DOHH2 (cell line): Measurements from ENCODE around the gene TMEM72.

Experiments
- H3F3A ChIP-seq: fragments of 200-600 bp; sonication (generic), shearing (Covaris generic); 2 replicates; pipeline ENCODE4 v1.6.0; 2016; ENCODE audit warnings: antibody characterized with exemption, mild to moderate bottlenecking; ENCODE audit not compliant: control insufficient read depth, insufficient read depth
- H3K27ac ChIP-seq: fragments of 200-600 bp; sonication (generic); 2 replicates; pipeline ENCODE4 v1.5.1; 2014; ENCODE audit warnings: low read depth, mild to moderate bottlenecking, low read length, moderate library complexity
- H3K27me3 ChIP-seq: fragments of 200-600 bp; sonication (generic); 2 replicates; pipeline ENCODE4 v1.6.1; 2014; ENCODE audit warnings: mild to moderate bottlenecking, low read length, mixed read lengths; ENCODE audit not compliant: control insufficient read depth
- H3K36me3 ChIP-seq: fragments of 200-600 bp; sonication (generic); 2 replicates; pipeline ENCODE4 v1.6.1; 2014; ENCODE audit warnings: mild to moderate bottlenecking, low read length, moderate library complexity, mixed read lengths; ENCODE audit not compliant: control insufficient read depth
- H3K4me1 ChIP-seq: fragments of 200-600 bp; sonication (generic); 2 replicates; pipeline ENCODE4 v1.6.1; 2014; ENCODE audit warnings: mild to moderate bottlenecking, low read length, mixed read lengths; ENCODE audit not compliant: control insufficient read depth
- H3K4me2 ChIP-seq: fragments of 200-600 bp; sonication (generic); 2 replicates; pipeline ENCODE4 v1.6.0; 2014; ENCODE audit warnings: mild to moderate bottlenecking, low read length, moderate library complexity
- H3K4me3 ChIP-seq: fragments of 200-600 bp; sonication (generic); 2 replicates; pipeline ENCODE4 v1.5.1; 2014; ENCODE audit warnings: mild to moderate bottlenecking, low read length, mixed read lengths
- H3K79me2 ChIP-seq: fragments of 200-600 bp; sonication (generic); 2 replicates; pipeline ENCODE4 v1.6.1; 2014; ENCODE audit warnings: mild to moderate bottlenecking, low read length, mixed read lengths; ENCODE audit not compliant: control insufficient read depth
- H3K9me2 ChIP-seq: fragments of 200-600 bp; sonication (generic); replicated peaks from 2 replicates; pipeline ENCODE4 v1.6.1; 2014; ENCODE audit warnings: mild to moderate bottlenecking, low read length, mixed read lengths; ENCODE audit not compliant: control insufficient read depth
- H3K9me3 ChIP-seq: fragments of 200-600 bp; sonication (generic); 2 replicates; pipeline ENCODE4 v1.6.1; 2014; ENCODE audit warnings: antibody characterized with exemption, low read length, mixed read lengths; ENCODE audit not compliant: control insufficient read depth, insufficient read depth
- H4K20me1 ChIP-seq: fragments of 200-600 bp; sonication (generic); 2 replicates; pipeline ENCODE4 v1.6.0; 2014; ENCODE audit warnings: low read depth, mild to moderate bottlenecking, antibody characterized with exemption, low read length, moderate library complexity; ENCODE audit not compliant: control insufficient read depth, insufficient read depth
- EZH2phosphoT487 ChIP-seq: fragments of 200-600 bp; sonication (generic); IDR thresholded peaks from 2 replicates; pipeline ENCODE4 v1.6.1; 2017; ENCODE audit warnings: borderline replicate concordance, mild to moderate bottlenecking, antibody characterized with exemption, low read length, moderate library complexity, mixed read lengths
- TF ChIP-seq, protein P1 (sequence below): fragments of 200-600 bp; sonication (generic); IDR thresholded peaks from one replicate; pipeline ENCODE4 v1.5.1; 2014; ENCODE audit warnings: antibody characterized with exemption, mild to moderate bottlenecking, low read depth, low read length; ENCODE audit not compliant: poor library complexity, severe bottlenecking

Gene TMEM72

DNA sequence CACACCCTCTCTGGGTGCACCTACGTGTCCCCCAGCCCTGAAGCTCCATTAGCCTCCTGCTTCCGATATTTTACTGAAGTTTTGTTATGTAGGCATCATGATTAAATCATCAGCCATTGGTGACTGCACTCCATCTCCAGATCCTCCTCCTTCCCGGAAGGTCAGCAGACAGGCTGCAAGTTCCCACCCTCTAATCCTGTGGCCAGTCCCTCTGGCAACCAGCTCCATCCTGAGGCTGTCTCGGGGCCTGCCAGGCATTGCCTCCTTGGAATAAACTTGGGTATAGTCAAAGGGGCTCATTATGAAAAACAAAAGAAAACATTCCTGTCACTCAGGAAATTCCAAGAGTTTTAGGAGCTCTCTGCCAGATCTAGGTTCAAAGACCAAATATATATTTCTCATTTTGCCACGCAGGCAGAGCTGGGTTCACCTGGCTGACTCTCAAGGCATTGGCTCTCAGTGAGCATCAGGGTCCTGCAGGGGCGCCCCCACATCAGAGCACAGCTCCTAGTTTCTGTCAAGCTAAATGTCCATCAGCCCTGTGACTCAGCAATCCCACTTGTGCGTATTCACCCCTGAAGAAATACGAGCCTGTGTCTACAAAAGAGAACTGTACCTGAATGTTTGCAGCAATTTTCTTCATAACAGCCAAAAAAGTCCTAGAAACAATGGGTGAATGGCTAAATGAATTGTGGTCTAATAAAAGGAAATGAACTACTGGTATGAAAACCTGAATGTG, 27.4 kb upstream of the TMEM72 start:
- Histone ChIP-seq H3F3A (no peaks in the 10 kb centered on the region), H3K9me3 (no peaks in the 10 kb centered on the region), H3K27me3 (peaks cover 4% of the 10 kb centered on the region; the same call in 1 of the 2 replicates), H3K9me2 (no peaks in the 10 kb centered on the region), H3K4me3 (no peak overlapping the region), H3K79me2 (no peaks in the 10 kb centered on the region), H4K20me1 (no peaks in the 10 kb centered on the region), H3K27ac (no peak overlapping the region), H3K4me1 (no peaks in the 10 kb centered on the region), H3K4me2 (no peak overlapping the region), H3K36me3 (no peaks in the 10 kb centered on the region)
- no peak for TF ChIP-seq EZH2phosphoT487
- TF ChIP-seq, protein P1, sequence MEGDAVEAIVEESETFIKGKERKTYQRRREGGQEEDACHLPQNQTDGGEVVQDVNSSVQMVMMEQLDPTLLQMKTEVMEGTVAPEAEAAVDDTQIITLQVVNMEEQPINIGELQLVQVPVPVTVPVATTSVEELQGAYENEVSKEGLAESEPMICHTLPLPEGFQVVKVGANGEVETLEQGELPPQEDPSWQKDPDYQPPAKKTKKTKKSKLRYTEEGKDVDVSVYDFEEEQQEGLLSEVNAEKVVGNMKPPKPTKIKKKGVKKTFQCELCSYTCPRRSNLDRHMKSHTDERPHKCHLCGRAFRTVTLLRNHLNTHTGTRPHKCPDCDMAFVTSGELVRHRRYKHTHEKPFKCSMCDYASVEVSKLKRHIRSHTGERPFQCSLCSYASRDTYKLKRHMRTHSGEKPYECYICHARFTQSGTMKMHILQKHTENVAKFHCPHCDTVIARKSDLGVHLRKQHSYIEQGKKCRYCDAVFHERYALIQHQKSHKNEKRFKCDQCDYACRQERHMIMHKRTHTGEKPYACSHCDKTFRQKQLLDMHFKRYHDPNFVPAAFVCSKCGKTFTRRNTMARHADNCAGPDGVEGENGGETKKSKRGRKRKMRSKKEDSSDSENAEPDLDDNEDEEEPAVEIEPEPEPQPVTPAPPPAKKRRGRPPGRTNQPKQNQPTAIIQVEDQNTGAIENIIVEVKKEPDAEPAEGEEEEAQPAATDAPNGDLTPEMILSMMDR: no peak

DNA sequence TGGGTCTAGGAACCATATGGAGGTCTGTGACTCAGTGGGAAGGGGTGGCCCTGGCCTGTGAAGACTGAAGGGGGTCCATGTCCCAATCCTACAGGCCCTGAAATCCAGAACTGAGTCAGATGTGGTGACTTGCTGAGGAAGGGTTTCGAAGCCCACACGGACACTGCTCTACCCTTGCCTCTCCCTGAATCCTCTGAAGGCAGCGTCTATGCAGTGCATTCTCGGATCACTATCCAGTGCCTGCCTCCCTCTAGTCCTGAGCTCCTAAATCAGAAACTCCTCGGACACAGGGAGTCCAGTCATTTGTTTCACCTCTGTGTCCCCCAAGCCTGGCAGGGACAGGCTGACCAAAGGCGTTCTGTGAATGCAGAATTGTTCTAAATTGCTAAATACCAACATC, 25.4 kb upstream of the TMEM72 start:
- Histone ChIP-seq H3K79me2 (no peaks in the 10 kb centered on the region), H3K36me3 (no peaks in the 10 kb centered on the region), H3K4me2 (no peak overlapping the region), H3K4me1 (no peaks in the 10 kb centered on the region), H3K4me3 (no peak overlapping the region), H4K20me1 (no peaks in the 10 kb centered on the region), H3K9me3 (no peaks in the 10 kb centered on the region), H3F3A (no peaks in the 10 kb centered on the region), H3K27me3 (no peaks in the 10 kb centered on the region), H3K9me2 (no peaks in the 10 kb centered on the region), H3K27ac (no peak overlapping the region)
- TF ChIP-seq EZH2phosphoT487: no peak
- TF ChIP-seq, protein P1: no peak

DNA sequence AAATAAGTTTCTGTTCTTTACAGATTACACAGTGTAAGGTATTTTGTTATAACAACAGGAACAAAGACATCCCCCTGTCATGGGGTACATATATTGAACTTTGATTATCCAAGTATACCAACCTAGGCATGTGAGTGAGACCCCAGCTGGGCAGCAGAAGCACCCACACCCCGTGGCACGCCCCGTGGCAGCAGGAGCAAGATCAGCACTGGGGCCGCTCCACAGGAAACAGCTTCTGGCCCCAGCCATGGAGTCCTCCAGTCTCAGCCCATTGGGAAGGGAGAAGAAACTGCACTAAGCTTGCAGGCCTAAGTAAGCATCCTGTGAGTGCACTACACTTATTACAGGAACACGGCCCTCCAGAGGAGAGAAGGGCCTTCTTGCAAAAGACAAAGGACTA, 24.2 kb upstream of the TMEM72 start:
- Histone ChIP-seq H3K36me3 (no peaks in the 10 kb centered on the region), H3K4me3 (no peak overlapping the region)
- TF ChIP-seq EZH2phosphoT487: no peak
- TF ChIP-seq, protein P1: no peak

More for the DNA sequence above, 24.2 kb upstream of the TMEM72 start:
- H3K9me3 ChIP-seq: no peaks in the 10 kb centered on the region
- H3K27ac ChIP-seq: no peak overlapping the region
- no peaks in the 10 kb centered on the region for H3K9me2 ChIP-seq
- H3K27me3 ChIP-seq: no peaks in the 10 kb centered on the region
- no peaks in the 10 kb centered on the region for H3K4me1 ChIP-seq
- no peaks in the 10 kb centered on the region for H3F3A ChIP-seq
- no peaks in the 10 kb centered on the region for H3K79me2 ChIP-seq
- H4K20me1 ChIP-seq: no peaks in the 10 kb centered on the region
- no peak overlapping the region for H3K4me2 ChIP-seq
